ENCODE measurements around the gene RFX6. TPM values are rescaled to one million over a fixed set of nuclear protein-coding genes. Genes with fewer than 3 reads are reported as not detected.

RFX6 gene
- total RNA-seq, 6 donors from 2014 or later, result 0.11 TPM; not detected in 5

GRCh38 chr6:116836606-116837342, 40.3 kb upstream of the RFX6 start:
- 75 to 78% methylated on average over 5 of the region's 5 CpGs for WGBS, 2 donors
- no peaks in the 10 kb centered on the region for H3K27me3 ChIP-seq
- TF ChIP-seq POLR2A (IDR thresholded peaks at IDR 0.05), result no peak
- TF ChIP-seq POLR2AphosphoS5 (IDR thresholded peaks at IDR 0.05), result no peak
- no peak for TF ChIP-seq EP300 (IDR thresholded peaks at IDR 0.05)
- TF ChIP-seq, protein P1, sequence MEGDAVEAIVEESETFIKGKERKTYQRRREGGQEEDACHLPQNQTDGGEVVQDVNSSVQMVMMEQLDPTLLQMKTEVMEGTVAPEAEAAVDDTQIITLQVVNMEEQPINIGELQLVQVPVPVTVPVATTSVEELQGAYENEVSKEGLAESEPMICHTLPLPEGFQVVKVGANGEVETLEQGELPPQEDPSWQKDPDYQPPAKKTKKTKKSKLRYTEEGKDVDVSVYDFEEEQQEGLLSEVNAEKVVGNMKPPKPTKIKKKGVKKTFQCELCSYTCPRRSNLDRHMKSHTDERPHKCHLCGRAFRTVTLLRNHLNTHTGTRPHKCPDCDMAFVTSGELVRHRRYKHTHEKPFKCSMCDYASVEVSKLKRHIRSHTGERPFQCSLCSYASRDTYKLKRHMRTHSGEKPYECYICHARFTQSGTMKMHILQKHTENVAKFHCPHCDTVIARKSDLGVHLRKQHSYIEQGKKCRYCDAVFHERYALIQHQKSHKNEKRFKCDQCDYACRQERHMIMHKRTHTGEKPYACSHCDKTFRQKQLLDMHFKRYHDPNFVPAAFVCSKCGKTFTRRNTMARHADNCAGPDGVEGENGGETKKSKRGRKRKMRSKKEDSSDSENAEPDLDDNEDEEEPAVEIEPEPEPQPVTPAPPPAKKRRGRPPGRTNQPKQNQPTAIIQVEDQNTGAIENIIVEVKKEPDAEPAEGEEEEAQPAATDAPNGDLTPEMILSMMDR (IDR thresholded peaks at IDR 0.05), result no peak
- no peak overlapping the region for H3K27ac ChIP-seq
- H3K4me3 ChIP-seq, result no peak overlapping the region
- DNase-seq (no peak), ATAC-seq (ENCODE audit: low FRiP score in 2 of 2) (no peak)
- no peaks in the 10 kb centered on the region for H3K36me3 ChIP-seq
- no peaks in the 10 kb centered on the region for H3K4me1 ChIP-seq
- H3K9me3 ChIP-seq, result no peaks in the 10 kb centered on the region

GRCh38 chr6:116840091-116840490, 37.0 kb upstream of the RFX6 start:
- ATAC-seq (ENCODE audit: low FRiP score in 2 of 2) (no peak), DNase-seq (no peak)
- TF ChIP-seq EP300 (IDR thresholded peaks at IDR 0.05) (no peak), POLR2AphosphoS5 (IDR thresholded peaks at IDR 0.05) (no peak), POLR2A (IDR thresholded peaks at IDR 0.05) (no peak)
- TF ChIP-seq, protein P1 (IDR thresholded peaks at IDR 0.05), result no peak
- Histone ChIP-seq H3K4me1 (no peaks in the 10 kb centered on the region), H3K9me3 (no peaks in the 10 kb centered on the region), H3K27me3 (no peaks in the 10 kb centered on the region), H3K27ac (no peak overlapping the region), H3K4me3 (no peak overlapping the region), H3K36me3 (no peaks in the 10 kb centered on the region)
- 59 to 66% methylated on average over 2 of the region's 2 CpGs for whole genome bisulfite sequencing, 2 donors

GRCh38 chr6:116842459-116842858, 34.6 kb upstream of the RFX6 start:
- no peak for DNase-seq
- TF ChIP-seq POLR2A (IDR thresholded peaks at IDR 0.05) (no peak), EP300 (IDR thresholded peaks at IDR 0.05) (no peak), POLR2AphosphoS5 (IDR thresholded peaks at IDR 0.05) (no peak)
- TF ChIP-seq, protein P1 (IDR thresholded peaks at IDR 0.05), result no peak
- H3K4me1 ChIP-seq, result no peaks in the 10 kb centered on the region
- no peak for ATAC-seq (ENCODE audit: low FRiP score in 2 of 2)
- no peaks in the 10 kb centered on the region for H3K9me3 ChIP-seq
- H3K27ac ChIP-seq, result no peak overlapping the region
- H3K36me3 ChIP-seq, result no peaks in the 10 kb centered on the region
- H3K4me3 ChIP-seq, result no peak overlapping the region
- 27 to 47% methylated on average over 1 of the region's 1 CpG for WGBS, 2 donors
- no peaks in the 10 kb centered on the region for H3K27me3 ChIP-seq

DNA sequence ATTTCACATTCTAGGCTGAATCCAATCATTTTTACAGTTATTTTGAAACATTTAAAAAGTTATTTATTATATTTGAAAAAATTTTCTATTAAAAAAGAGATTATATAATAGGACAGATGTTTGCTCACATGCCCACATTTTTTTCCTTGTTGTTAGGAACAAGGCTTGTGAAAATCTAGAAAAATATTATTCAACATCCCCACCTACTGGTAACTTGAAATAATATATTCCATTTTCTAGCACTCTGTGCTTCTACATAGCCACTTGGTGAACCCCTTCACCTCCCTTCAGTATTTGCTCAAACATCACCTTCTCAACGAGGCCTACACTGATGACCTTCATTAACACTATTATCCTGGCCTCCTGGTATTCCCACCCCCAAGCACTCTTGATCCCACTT, 29.8 kb upstream of the RFX6 start:
- 6 to 13% methylated on average over 1 of the region's 1 CpG for WGBS, 2 donors
- H3K9me3 ChIP-seq, result no peaks in the 10 kb centered on the region
- no peaks in the 10 kb centered on the region for H3K36me3 ChIP-seq
- H3K27me3 ChIP-seq, result no peaks in the 10 kb centered on the region
- no peak for TF ChIP-seq POLR2AphosphoS5 (IDR thresholded peaks at IDR 0.05)
- no peak for TF ChIP-seq EP300 (IDR thresholded peaks at IDR 0.05)
- TF ChIP-seq POLR2A (IDR thresholded peaks at IDR 0.05), result no peak
- TF ChIP-seq, protein P1 (IDR thresholded peaks at IDR 0.05), result peak in 2 of 6 experiments; percentile 16 to 31
- H3K4me3 ChIP-seq, result no peak overlapping the region
- DNase-seq (no peak), ATAC-seq (ENCODE audit: low FRiP score in 2 of 2) (no peak)
- H3K27ac ChIP-seq, result no peak overlapping the region
- no peaks in the 10 kb centered on the region for H3K4me1 ChIP-seq

DNA sequence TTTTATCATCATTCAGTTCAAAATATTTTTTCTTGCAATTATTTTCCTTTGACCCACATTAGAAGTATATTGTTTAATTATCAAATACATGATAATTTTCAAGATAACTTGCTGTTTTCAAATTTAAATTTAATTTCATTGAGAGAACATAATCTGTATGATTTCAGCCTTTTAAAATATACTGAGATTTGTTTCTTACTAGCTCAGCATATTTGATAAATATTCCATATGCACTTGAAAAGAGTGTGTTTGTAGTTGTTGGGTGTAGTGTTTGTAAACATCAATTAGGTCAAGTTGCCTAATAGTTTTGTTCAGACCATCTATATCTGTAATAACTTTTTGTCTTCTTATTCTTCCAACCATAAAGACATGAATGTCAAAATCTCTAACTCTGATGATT, 19.0 kb upstream of the RFX6 start:
- no peak for TF ChIP-seq POLR2A (IDR thresholded peaks at IDR 0.05)
- no peak for TF ChIP-seq EP300 (IDR thresholded peaks at IDR 0.05)
- TF ChIP-seq POLR2AphosphoS5 (IDR thresholded peaks at IDR 0.05), result no peak
- TF ChIP-seq, protein P1 (IDR thresholded peaks at IDR 0.05), result no peak
- ATAC-seq (ENCODE audit: low FRiP score in 2 of 2) (no peak), DNase-seq (no peak)
- Histone ChIP-seq H3K9me3 (peaks cover 0 to 12% (median 6%) of the 10 kb centered on the region in 4 donors), H3K36me3 (no peaks in the 10 kb centered on the region), H3K27ac (no peak overlapping the region), H3K4me3 (no peak overlapping the region), H3K27me3 (no peaks in the 10 kb centered on the region), H3K4me1 (no peaks in the 10 kb centered on the region)

All from upper lobe of left lung (tissue), 6 donors.